Heart right ventricle (tissue), 16 donors: ENCODE results near the gene TSEN54. TPM values are rescaled to one million over a fixed set of nuclear protein-coding genes. Genes with fewer than 3 reads are reported as not detected.

ENCODE experiments used
- ATAC-seq, 8 donors: fragments of 200-7000 bp; cut with Tn5 transposase; one replicate each; pipeline ENCODE4 v1.9.1; 2020; ENCODE audit warnings: mild to moderate bottlenecking in 8 of 8, moderate library complexity in 8 of 8, moderate number of reproducible peaks in 1 of 8
- DNase-seq, 2 donors: peaks; one replicate each; pipeline ENCODE4 v3.0.0-alpha.2; 2020
- H3K27ac ChIP-seq, 10 donors: fragments of 200-600 bp; sonication (generic) in 2 of 10; one replicate each; pipeline versions ENCODE4 v1.5.0 to v1.8.0; 2020 to 2022; ENCODE audit warnings: mild to moderate bottlenecking in 3 of 10
- H3K27me3 ChIP-seq, 7 donors: fragments of 200-600 bp; one replicate each; pipeline ENCODE4 v1.8.0; 2021 to 2022; ENCODE audit warnings: mild to moderate bottlenecking in 2 of 7
- H3K36me3 ChIP-seq, 9 donors: fragments of 200-600 bp; sonication (generic) in 1 of 9; one replicate each; pipeline versions ENCODE4 v1.5.0 to v1.8.0; 2020 to 2022; ENCODE audit warnings: mild to moderate bottlenecking in 2 of 9
- H3K4me1 ChIP-seq, 9 donors: fragments of 200-600 bp; sonication (generic) in 1 of 9; one replicate each; pipeline versions ENCODE4 v1.5.0 to v1.8.0; 2020 to 2022; ENCODE audit warnings: mild to moderate bottlenecking in 4 of 9
- H3K4me3 ChIP-seq, 10 donors: fragments of 200-600 bp; sonication (generic) in 2 of 10; one replicate each; pipeline versions ENCODE4 v1.5.0 to v1.8.0; 2020 to 2022; ENCODE audit warnings: mild to moderate bottlenecking in 7 of 10, moderate library complexity in 2 of 10
- H3K9me3 ChIP-seq, 11 donors: fragments of 200-600 bp in 10 of 11; sonication (generic) in 2 of 11; one replicate each; pipeline versions ENCODE4 v1.5.0 to v1.8.0; 2013 to 2022; ENCODE audit warnings: mild to moderate bottlenecking in 2 of 11, control low read depth in 1 of 11, moderate library complexity in 1 of 11
- CTCF ChIP-seq, 9 donors: fragments of 200-600 bp; sonication (generic) in 2 of 9; IDR thresholded peaks; one replicate each; pipeline versions ENCODE4 v1.5.0 to v1.8.0; 2021 to 2022; ENCODE audit warnings: antibody characterized with exemption in 9 of 9, mild to moderate bottlenecking in 5 of 9, moderate library complexity in 1 of 9
- WGBS, 2 donors: extraction: QIAGEN DNeasy Blood & Tissue Kit; methylation state at CpG; one replicate each; pipeline ENCODE4 v1.1.7; 2013; ENCODE audit warnings: inconsistent platforms in 1 of 2; 5-methylcytosine and 5-hydroxymethylcytosine counted together
- intact Hi-C, 10 donors: fragments of 100-400 bp; cut with DNase I; formaldehyde crosslinking; loops; one replicate each; pipeline versions ENCODE4 v1.11.1 to v1.14.2; 2022
- polyA plus RNA-seq, 2 donors: library from polyadenylated mRNA; stranded (reverse); fragments of 200-250 nt; gene quantifications; one replicate each; pipeline ENCODE4 v1.2.3, GENCODE V29; 2013
- total RNA-seq, 10 donors: library from RNA; stranded (reverse); fragmentation: NEBNext Ultra II Directional in 3 of 10; extraction: Animal tissue kit (Norgen Biotek cat#: 25700) in 3 of 10; gene quantifications; one replicate each; pipeline versions ENCODE4 v1.2.1 to v1.2.4, GENCODE V29; 2021 to 2023
- donor health status: Arrhythmogenic right ventricular cardiomyopathy.
- donor health status: ischemic (EF 13 %, LVEDD 7.1; RV severe dilation, severe dysfunction).
- donor health status: healthy with polysubstance abuse.
- donor health status: DM: no; HTN: yes; CAD: no.
- donor health status: DM: no; HTN: no; CAD: no.
- donor health status: ischemic (EF 25% LVEDD 6.9; RV normal size, moderate dysfunction).
- donor health status: ischemic (EF 25% LVEDD 5.7; RV mildly dilated, moderate dysfunction).
- donor health status: healthy.
- donor health status: DM: yes; HTN: yes; CAD: no.
- donor health status: Ischemic cardiomyopathy.
- donor health status: ischemic (EF 35%, LVEDD 5.7; RV mildly dilated, moderate dysfunction).
- donor health status: nonischemic (EF 11% LVEDD 7.7; RV severe dilation, severe dysfunction).
- donor health status: DM: yes; HTN: yes; CAD: no.
- donor health status: PGD.
- donor health status: ischemic (EF 29% LVEDD 5.4; RV normal size, mild dysfunction).
- donor health status: nonischemic (EF 23%, LVEDD 6.1; RV moderate dilation, normal function).

TSEN54 gene
- total and polyA plus RNA-seq, 12 donors = 4.2 to 18.1 (median 6.7) TPM

GRCh38 chr17:75536366-75536765, 20.0 kb downstream of the TSEN54 start:
- DNase-seq = no peak
- intact Hi-C loops = loop anchor here in 1 of 10 donors (5.0 kb wide), 1 partner anchor 46 kb away; no protein-coding TSS in a partner anchor
- Histone ChIP-seq H3K27me3 (no peaks in the 10 kb centered on the region), H3K27ac (no peak overlapping the region), H3K4me1 (no peaks in the 10 kb centered on the region), H3K9me3 (no peaks in the 10 kb centered on the region), H3K4me3 (no peak overlapping the region), H3K36me3 (no peaks in the 10 kb centered on the region)
- 80 to 85% methylated on average over 10 of the region's 10 CpGs for WGBS, 2 donors
- ATAC-seq = no peak
- no peak for TF ChIP-seq CTCF (IDR thresholded peaks at IDR 0.05)

GRCh38 chr17:75539967-75540729, 23.8 kb downstream of the TSEN54 start:
- no peaks in the 10 kb centered on the region for H3K36me3 ChIP-seq
- ATAC-seq = peak in 6 of 8 donors; percentile 10 to 56 (median 24)
- DNase-seq = no peak
- no peak overlapping the region for H3K4me3 ChIP-seq
- no peaks in the 10 kb centered on the region for H3K27me3 ChIP-seq
- no peak overlapping the region for H3K27ac ChIP-seq
- H3K4me1 ChIP-seq = no peaks in the 10 kb centered on the region
- no peak for TF ChIP-seq CTCF (IDR thresholded peaks at IDR 0.05)
- H3K9me3 ChIP-seq = no peaks in the 10 kb centered on the region
- intact Hi-C loops = loop anchor here in 2 of 10 donors (5.0 kb wide), 2 partner anchors 37 to 42 kb away; no protein-coding TSS in a partner anchor
- 87 to 88% methylated on average over 13 of the region's 13 CpGs for WGBS, 2 donors

- WGBS, 2 donors = 60 to 66% methylated on average over 4 of the region's 4 CpGs
- Histone ChIP-seq H3K4me1 (no peaks in the 10 kb centered on the region), H3K9me3 (no peaks in the 10 kb centered on the region), H3K4me3 (no peak overlapping the region), H3K27ac (no peak overlapping the region), H3K36me3 (no peaks in the 10 kb centered on the region), H3K27me3 (no peaks in the 10 kb centered on the region)
- no peak for DNase-seq
- intact Hi-C loops = loop anchor here in 1 of 10 donors (5.0 kb wide), 1 partner anchor 36 kb away; no protein-coding TSS in a partner anchor
- TF ChIP-seq CTCF (IDR thresholded peaks at IDR 0.05) = no peak
- no peak for ATAC-seq
These were observed 24.7 kb downstream of the TSEN54 start for GRCh38 chr17:75540923-75541503.

- 88 to 91% methylated on average over 8 of the region's 8 CpGs for WGBS, 2 donors
- Histone ChIP-seq H3K4me3 (no peak overlapping the region), H3K27me3 (no peaks in the 10 kb centered on the region), H3K27ac (no peak overlapping the region), H3K9me3 (no peaks in the 10 kb centered on the region), H3K4me1 (no peaks in the 10 kb centered on the region), H3K36me3 (no peaks in the 10 kb centered on the region)
- ATAC-seq (no peak), DNase-seq (no peak)
- TF ChIP-seq CTCF (IDR thresholded peaks at IDR 0.05) = no peak
- intact Hi-C loops = loop anchor here in 1 of 10 donors (5.0 kb wide), 1 partner anchor 35 kb away; no protein-coding TSS in a partner anchor
These were observed 25.9 kb downstream of the TSEN54 start for GRCh38 chr17:75542229-75542628.
